ENCODE measurements around the gene NEGR1.

NEGR1 gene

GRCh38 chr1:71693581-71693980, 588.8 kb downstream of the NEGR1 start:
- Histone ChIP-seq H3K4me3 (ENCODE audit: insufficient read depth, low read depth, low read length, poor library complexity, severe bottlenecking) (no peak overlapping the region), H3K4me1 (ENCODE audit: control insufficient read depth, insufficient read depth, low read length, poor library complexity, severe bottlenecking) (no peaks in the 10 kb centered on the region), H3K36me3 (ENCODE audit: control insufficient read depth, insufficient read depth, low read length) (no peaks in the 10 kb centered on the region), H3K27ac (ENCODE audit: insufficient read depth, low read length, poor library complexity, severe bottlenecking) (no peak overlapping the region), H3K27me3 (replicated peaks; ENCODE audit: control insufficient read depth, insufficient read depth, low read length, poor library complexity, severe bottlenecking) (no peaks in the 10 kb centered on the region), H3K9me3 (ENCODE audit: control insufficient read depth, low read length) (no peaks in the 10 kb centered on the region)
- no peak for DNase-seq

GRCh38 chr1:71689635-71690034, 592.7 kb downstream of the NEGR1 start:
- H3K9me3 ChIP-seq (ENCODE audit: control insufficient read depth, low read length) = no peaks in the 10 kb centered on the region

GRCh38 chr1:71687376-71687775, 595.0 kb downstream of the NEGR1 start:
- Histone ChIP-seq H3K4me3 (ENCODE audit: insufficient read depth, low read depth, low read length, poor library complexity, severe bottlenecking) (no peak overlapping the region), H3K27me3 (replicated peaks; ENCODE audit: control insufficient read depth, insufficient read depth, low read length, poor library complexity, severe bottlenecking) (no peaks in the 10 kb centered on the region), H3K27ac (ENCODE audit: insufficient read depth, low read length, poor library complexity, severe bottlenecking) (no peak overlapping the region), H3K36me3 (ENCODE audit: control insufficient read depth, insufficient read depth, low read length) (no peaks in the 10 kb centered on the region), H3K9me3 (ENCODE audit: control insufficient read depth, low read length) (no peaks in the 10 kb centered on the region), H3K4me1 (ENCODE audit: control insufficient read depth, insufficient read depth, low read length, poor library complexity, severe bottlenecking) (no peaks in the 10 kb centered on the region)
- no peak for DNase-seq

More at GRCh38 chr1:71689635-71690034, 592.7 kb downstream of the NEGR1 start:
- DNase-seq = no peak
- Histone ChIP-seq H3K36me3 (ENCODE audit: control insufficient read depth, insufficient read depth, low read length) (no peaks in the 10 kb centered on the region), H3K4me3 (ENCODE audit: insufficient read depth, low read depth, low read length, poor library complexity, severe bottlenecking) (no peak overlapping the region), H3K4me1 (ENCODE audit: control insufficient read depth, insufficient read depth, low read length, poor library complexity, severe bottlenecking) (no peaks in the 10 kb centered on the region), H3K27ac (ENCODE audit: insufficient read depth, low read length, poor library complexity, severe bottlenecking) (no peak overlapping the region), H3K27me3 (replicated peaks; ENCODE audit: control insufficient read depth, insufficient read depth, low read length, poor library complexity, severe bottlenecking) (no peaks in the 10 kb centered on the region)

GRCh38 chr1:71676979-71677925, 605.1 kb downstream of the NEGR1 start:
- Histone ChIP-seq H3K4me1 (ENCODE audit: control insufficient read depth, insufficient read depth, low read length, poor library complexity, severe bottlenecking) (no peaks in the 10 kb centered on the region), H3K4me3 (ENCODE audit: insufficient read depth, low read depth, low read length, poor library complexity, severe bottlenecking) (no peak overlapping the region), H3K9me3 (ENCODE audit: control insufficient read depth, low read length) (no peaks in the 10 kb centered on the region), H3K36me3 (ENCODE audit: control insufficient read depth, insufficient read depth, low read length) (no peaks in the 10 kb centered on the region), H3K27me3 (replicated peaks; ENCODE audit: control insufficient read depth, insufficient read depth, low read length, poor library complexity, severe bottlenecking) (no peaks in the 10 kb centered on the region), H3K27ac (ENCODE audit: insufficient read depth, low read length, poor library complexity, severe bottlenecking) (no peak overlapping the region)
- DNase-seq = no peak

- Histone ChIP-seq H3K27me3 (replicated peaks; ENCODE audit: control insufficient read depth, insufficient read depth, low read length, poor library complexity, severe bottlenecking) (no peaks in the 10 kb centered on the region), H3K27ac (ENCODE audit: insufficient read depth, low read length, poor library complexity, severe bottlenecking) (no peak overlapping the region), H3K4me3 (ENCODE audit: insufficient read depth, low read depth, low read length, poor library complexity, severe bottlenecking) (no peak overlapping the region), H3K36me3 (ENCODE audit: control insufficient read depth, insufficient read depth, low read length) (no peaks in the 10 kb centered on the region), H3K9me3 (ENCODE audit: control insufficient read depth, low read length) (no peaks in the 10 kb centered on the region), H3K4me1 (ENCODE audit: control insufficient read depth, insufficient read depth, low read length, poor library complexity, severe bottlenecking) (no peaks in the 10 kb centered on the region)
- DNase-seq = no peak
Measured at GRCh38 chr1:71668065-71668464, 614.3 kb downstream of the NEGR1 start.

- H3K27me3 ChIP-seq (replicated peaks; ENCODE audit: control insufficient read depth, insufficient read depth, low read length, poor library complexity, severe bottlenecking) = no peaks in the 10 kb centered on the region
- no peaks in the 10 kb centered on the region for H3K9me3 ChIP-seq (ENCODE audit: control insufficient read depth, low read length)
- no peak overlapping the region for H3K4me3 ChIP-seq (ENCODE audit: insufficient read depth, low read depth, low read length, poor library complexity, severe bottlenecking)
- H3K36me3 ChIP-seq (ENCODE audit: control insufficient read depth, insufficient read depth, low read length) = no peaks in the 10 kb centered on the region
- no peak overlapping the region for H3K27ac ChIP-seq (ENCODE audit: insufficient read depth, low read length, poor library complexity, severe bottlenecking)
- no peak for DNase-seq
- no peaks in the 10 kb centered on the region for H3K4me1 ChIP-seq (ENCODE audit: control insufficient read depth, insufficient read depth, low read length, poor library complexity, severe bottlenecking)
Measured at GRCh38 chr1:71667216-71667615, 615.1 kb downstream of the NEGR1 start.

- H3K4me1 ChIP-seq (ENCODE audit: control insufficient read depth, insufficient read depth, low read length, poor library complexity, severe bottlenecking) = no peaks in the 10 kb centered on the region
- H3K27ac ChIP-seq (ENCODE audit: insufficient read depth, low read length, poor library complexity, severe bottlenecking) = no peak overlapping the region
- DNase-seq = no peak
- H3K4me3 ChIP-seq (ENCODE audit: insufficient read depth, low read depth, low read length, poor library complexity, severe bottlenecking) = no peak overlapping the region
- no peaks in the 10 kb centered on the region for H3K9me3 ChIP-seq (ENCODE audit: control insufficient read depth, low read length)
- H3K36me3 ChIP-seq (ENCODE audit: control insufficient read depth, insufficient read depth, low read length) = no peaks in the 10 kb centered on the region
- H3K27me3 ChIP-seq (replicated peaks; ENCODE audit: control insufficient read depth, insufficient read depth, low read length, poor library complexity, severe bottlenecking) = no peaks in the 10 kb centered on the region
Measured at GRCh38 chr1:71666609-71667008, 615.7 kb downstream of the NEGR1 start.

- DNase-seq = no peak
- no peaks in the 10 kb centered on the region for H3K4me1 ChIP-seq (ENCODE audit: control insufficient read depth, insufficient read depth, low read length, poor library complexity, severe bottlenecking)
- H3K27me3 ChIP-seq (replicated peaks; ENCODE audit: control insufficient read depth, insufficient read depth, low read length, poor library complexity, severe bottlenecking) = no peaks in the 10 kb centered on the region
- no peaks in the 10 kb centered on the region for H3K9me3 ChIP-seq (ENCODE audit: control insufficient read depth, low read length)
- no peak overlapping the region for H3K4me3 ChIP-seq (ENCODE audit: insufficient read depth, low read depth, low read length, poor library complexity, severe bottlenecking)
- no peaks in the 10 kb centered on the region for H3K36me3 ChIP-seq (ENCODE audit: control insufficient read depth, insufficient read depth, low read length)
- H3K27ac ChIP-seq (ENCODE audit: insufficient read depth, low read length, poor library complexity, severe bottlenecking) = no peak overlapping the region
Measured at GRCh38 chr1:71660411-71660810, 621.9 kb downstream of the NEGR1 start.

GRCh38 chr1:71657891-71658679, 624.3 kb downstream of the NEGR1 start:
- H3K4me3 ChIP-seq (ENCODE audit: insufficient read depth, low read depth, low read length, poor library complexity, severe bottlenecking) = no peak overlapping the region
- no peaks in the 10 kb centered on the region for H3K36me3 ChIP-seq (ENCODE audit: control insufficient read depth, insufficient read depth, low read length)
- no peaks in the 10 kb centered on the region for H3K9me3 ChIP-seq (ENCODE audit: control insufficient read depth, low read length)
- H3K27ac ChIP-seq (ENCODE audit: insufficient read depth, low read length, poor library complexity, severe bottlenecking) = no peak overlapping the region
- DNase-seq = no peak
- H3K4me1 ChIP-seq (ENCODE audit: control insufficient read depth, insufficient read depth, low read length, poor library complexity, severe bottlenecking) = no peaks in the 10 kb centered on the region
- H3K27me3 ChIP-seq (replicated peaks; ENCODE audit: control insufficient read depth, insufficient read depth, low read length, poor library complexity, severe bottlenecking) = no peaks in the 10 kb centered on the region

GRCh38 chr1:71656902-71657301, 625.4 kb downstream of the NEGR1 start:
- Histone ChIP-seq H3K36me3 (ENCODE audit: control insufficient read depth, insufficient read depth, low read length) (no peaks in the 10 kb centered on the region), H3K4me3 (ENCODE audit: insufficient read depth, low read depth, low read length, poor library complexity, severe bottlenecking) (no peak overlapping the region), H3K27me3 (replicated peaks; ENCODE audit: control insufficient read depth, insufficient read depth, low read length, poor library complexity, severe bottlenecking) (no peaks in the 10 kb centered on the region), H3K4me1 (ENCODE audit: control insufficient read depth, insufficient read depth, low read length, poor library complexity, severe bottlenecking) (no peaks in the 10 kb centered on the region), H3K9me3 (ENCODE audit: control insufficient read depth, low read length) (no peaks in the 10 kb centered on the region), H3K27ac (ENCODE audit: insufficient read depth, low read length, poor library complexity, severe bottlenecking) (no peak overlapping the region)
- DNase-seq = no peak

All from effector memory CD4-positive, alpha-beta T cell (primary cell).